Measurements from ENCODE around the gene ZCCHC3. TPM values are rescaled to one million over a fixed set of nuclear protein-coding genes. Genes with fewer than 3 reads are reported as not detected.
A peak's percentile ranks its signal among the peaks of the same experiment; 100 is the strongest.

The ZCCHC3 gene
- total RNA-seq, 1 donor, result 9.0 TPM

- Histone ChIP-seq H3K27ac (ENCODE audit: low read depth, low read length) (peak overlapping the region; percentile 56), H4K20me1 (ENCODE audit: insufficient read depth, low read length) (peaks cover 2% of the 10 kb centered on the region), H3K9me3 (ENCODE audit: low read depth, low read length) (peaks cover 1% of the 10 kb centered on the region), H2AFZ (ENCODE audit: low read length) (peak overlapping the region; percentile 93), H3K4me3 (ENCODE audit: insufficient read depth, low read length) (peak overlapping the region; percentile 86), H3K27me3 (ENCODE audit: insufficient read depth, low read length) (no peaks in the 10 kb centered on the region), H3K36me3 (ENCODE audit: insufficient read depth, low read length) (peaks cover 23% of the 10 kb centered on the region), H3K4me2 (ENCODE audit: insufficient read depth, low read length) (peak overlapping the region; percentile 84), H3K4me1 (ENCODE audit: insufficient read depth, low read length) (peaks cover 12% of the 10 kb centered on the region), H3K79me2 (ENCODE audit: insufficient read depth, low read length) (no peaks in the 10 kb centered on the region)
- TF ChIP-seq CTCF (IDR thresholded peaks at IDR 0.05; ENCODE audit: extremely low read depth, low read depth, low read length), result no peak
- no peak for DNase-seq (ENCODE audit: insufficient read length, low spot score, missing footprints)
These were observed 49.9 kb downstream of the ZCCHC3 start for GRCh38 chr20:347317-347639.

- Histone ChIP-seq H3K27ac (ENCODE audit: low read depth, low read length) (peak overlapping the region; percentile 69), H3K4me1 (ENCODE audit: insufficient read depth, low read length) (peaks cover 12% of the 10 kb centered on the region), H3K79me2 (ENCODE audit: insufficient read depth, low read length) (no peaks in the 10 kb centered on the region), H3K4me3 (ENCODE audit: insufficient read depth, low read length) (peak overlapping the region; percentile 86), H3K36me3 (ENCODE audit: insufficient read depth, low read length) (peaks cover 23% of the 10 kb centered on the region), H3K27me3 (ENCODE audit: insufficient read depth, low read length) (no peaks in the 10 kb centered on the region), H3K9me3 (ENCODE audit: low read depth, low read length) (no peaks in the 10 kb centered on the region), H4K20me1 (ENCODE audit: insufficient read depth, low read length) (peaks cover 2% of the 10 kb centered on the region), H3K4me2 (ENCODE audit: insufficient read depth, low read length) (peak overlapping the region; percentile 84), H2AFZ (ENCODE audit: low read length) (peak overlapping the region; percentile 93)
- no peak for TF ChIP-seq CTCF (IDR thresholded peaks at IDR 0.05; ENCODE audit: extremely low read depth, low read depth, low read length)
- peak; percentile 99 for DNase-seq (ENCODE audit: insufficient read length, low spot score, missing footprints)
These were observed 50.5 kb downstream of the ZCCHC3 start for GRCh38 chr20:347640-348484.

- no peak overlapping the region for H3K4me2 ChIP-seq (ENCODE audit: insufficient read depth, low read length)
These were observed 51.8 kb downstream of the ZCCHC3 start for GRCh38 chr20:348972-349841.

More at GRCh38 chr20:348972-349841, 51.8 kb downstream of the ZCCHC3 start:
- DNase-seq (ENCODE audit: insufficient read length, low spot score, missing footprints), result no peak
- Histone ChIP-seq H3K36me3 (ENCODE audit: insufficient read depth, low read length) (peaks cover 23% of the 10 kb centered on the region), H3K9me3 (ENCODE audit: low read depth, low read length) (no peaks in the 10 kb centered on the region), H3K79me2 (ENCODE audit: insufficient read depth, low read length) (no peaks in the 10 kb centered on the region), H3K27me3 (ENCODE audit: insufficient read depth, low read length) (no peaks in the 10 kb centered on the region), H3K27ac (ENCODE audit: low read depth, low read length) (no peak overlapping the region), H4K20me1 (ENCODE audit: insufficient read depth, low read length) (peaks cover 5% of the 10 kb centered on the region), H3K4me1 (ENCODE audit: insufficient read depth, low read length) (peaks cover 12% of the 10 kb centered on the region), H2AFZ (ENCODE audit: low read length) (no peak overlapping the region), H3K4me3 (ENCODE audit: insufficient read depth, low read length) (no peak overlapping the region)
- no peak for TF ChIP-seq CTCF (IDR thresholded peaks at IDR 0.05; ENCODE audit: extremely low read depth, low read depth, low read length)

Other genes with a start within 250 kb of the ZCCHC3 start
- gene DEFB125, start 209.9 kb upstream of the ZCCHC3 start, total RNA-seq, result not detected in 2 replicates
- gene DEFB126, start 155.0 kb upstream of the ZCCHC3 start, total RNA-seq, result not detected in 2 replicates
- gene DEFB127, start 140.1 kb upstream of the ZCCHC3 start, total RNA-seq, result not detected in 2 replicates
- gene DEFB128, start 107.9 kb upstream of the ZCCHC3 start, total RNA-seq, result not detected in 2 replicates
- not detected in 2 replicates for gene DEFB129, start 70.3 kb upstream of the ZCCHC3 start, total RNA-seq
- not detected in 2 replicates for gene DEFB132, start 39.8 kb upstream of the ZCCHC3 start, total RNA-seq
- gene C20orf96, start 6.8 kb upstream of the ZCCHC3 start, total RNA-seq, result 2.2 and 3.5 TPM in 2 replicates
- gene SOX12, start 28.0 kb downstream of the ZCCHC3 start, total RNA-seq, result 6.2 and 6.9 TPM in 2 replicates
- gene NRSN2, start 49.5 kb downstream of the ZCCHC3 start, total RNA-seq, result 39.5 and 49.6 TPM in 2 replicates
- 176 and 213 TPM in 2 replicates for gene TRIB3, start 83.2 kb downstream of the ZCCHC3 start, total RNA-seq
- gene RBCK1, start 110.7 kb downstream of the ZCCHC3 start, total RNA-seq, result 73.1 and 104 TPM in 2 replicates
- gene TBC1D20, start 165.0 kb downstream of the ZCCHC3 start, total RNA-seq, result 57.5 and 64.8 TPM in 2 replicates
- 82.9 and 90.5 TPM in 2 replicates for gene CSNK2A1, start 246.2 kb downstream of the ZCCHC3 start, total RNA-seq